ENCODE measurements around the gene ROBO1. TPM values are rescaled to one million over a fixed set of nuclear protein-coding genes. Genes with fewer than 3 reads are reported as not detected.

Gene ROBO1
- total and polyA plus RNA-seq, 2 of the 13 experiments (the other 11 are each of a cell fraction or from before 2014, with no cell fraction given) = 52.2 to 71.0 TPM

DNA sequence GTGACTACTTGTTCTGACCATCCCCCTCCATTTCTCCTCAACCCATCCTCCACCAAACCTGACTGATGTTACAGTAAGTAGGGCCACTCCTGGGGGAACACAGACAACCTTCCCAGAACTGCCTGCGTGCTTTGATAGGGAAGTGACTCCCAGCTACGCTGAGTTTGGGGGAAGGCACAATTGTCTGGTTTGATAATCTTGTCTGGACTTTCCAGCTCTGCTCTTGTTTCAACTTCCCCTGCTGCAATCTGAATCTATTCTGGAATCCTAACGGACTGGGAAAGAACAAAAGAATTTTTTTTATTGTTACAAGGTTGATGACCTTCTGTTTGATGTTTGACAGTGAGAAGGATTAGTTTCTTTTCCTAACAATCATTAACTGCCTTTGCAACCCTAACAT lies 895.6 kb downstream of the ROBO1 start (continued):
- TF ChIP-seq, protein P1, sequence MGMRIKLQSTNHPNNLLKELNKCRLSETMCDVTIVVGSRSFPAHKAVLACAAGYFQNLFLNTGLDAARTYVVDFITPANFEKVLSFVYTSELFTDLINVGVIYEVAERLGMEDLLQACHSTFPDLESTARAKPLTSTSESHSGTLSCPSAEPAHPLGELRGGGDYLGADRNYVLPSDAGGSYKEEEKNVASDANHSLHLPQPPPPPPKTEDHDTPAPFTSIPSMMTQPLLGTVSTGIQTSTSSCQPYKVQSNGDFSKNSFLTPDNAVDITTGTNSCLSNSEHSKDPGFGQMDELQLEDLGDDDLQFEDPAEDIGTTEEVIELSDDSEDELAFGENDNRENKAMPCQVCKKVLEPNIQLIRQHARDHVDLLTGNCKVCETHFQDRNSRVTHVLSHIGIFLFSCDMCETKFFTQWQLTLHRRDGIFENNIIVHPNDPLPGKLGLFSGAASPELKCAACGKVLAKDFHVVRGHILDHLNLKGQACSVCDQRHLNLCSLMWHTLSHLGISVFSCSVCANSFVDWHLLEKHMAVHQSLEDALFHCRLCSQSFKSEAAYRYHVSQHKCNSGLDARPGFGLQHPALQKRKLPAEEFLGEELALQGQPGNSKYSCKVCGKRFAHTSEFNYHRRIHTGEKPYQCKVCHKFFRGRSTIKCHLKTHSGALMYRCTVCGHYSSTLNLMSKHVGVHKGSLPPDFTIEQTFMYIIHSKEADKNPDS (CRISPR knock-in tag; IDR thresholded peaks at IDR 0.05) = no peak
- TF ChIP-seq, protein P2, sequence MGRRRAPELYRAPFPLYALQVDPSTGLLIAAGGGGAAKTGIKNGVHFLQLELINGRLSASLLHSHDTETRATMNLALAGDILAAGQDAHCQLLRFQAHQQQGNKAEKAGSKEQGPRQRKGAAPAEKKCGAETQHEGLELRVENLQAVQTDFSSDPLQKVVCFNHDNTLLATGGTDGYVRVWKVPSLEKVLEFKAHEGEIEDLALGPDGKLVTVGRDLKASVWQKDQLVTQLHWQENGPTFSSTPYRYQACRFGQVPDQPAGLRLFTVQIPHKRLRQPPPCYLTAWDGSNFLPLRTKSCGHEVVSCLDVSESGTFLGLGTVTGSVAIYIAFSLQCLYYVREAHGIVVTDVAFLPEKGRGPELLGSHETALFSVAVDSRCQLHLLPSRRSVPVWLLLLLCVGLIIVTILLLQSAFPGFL (CRISPR knock-in tag; IDR thresholded peaks at IDR 0.05) = no peak
- TF ChIP-seq ZNF550 (CRISPR knock-in tag; IDR thresholded peaks at IDR 0.05; ENCODE audit: borderline replicate concordance) = no peak
- no peak for TF ChIP-seq ADNP (CRISPR knock-in tag; IDR thresholded peaks at IDR 0.05)
- TF ChIP-seq NR2F2 (IDR thresholded peaks at IDR 0.05; ENCODE audit: borderline replicate concordance, low read depth) = peak; percentile 86
- no peak for TF ChIP-seq FOXM1 (CRISPR knock-in tag; IDR thresholded peaks at IDR 0.05)
- TF ChIP-seq, protein P3, sequence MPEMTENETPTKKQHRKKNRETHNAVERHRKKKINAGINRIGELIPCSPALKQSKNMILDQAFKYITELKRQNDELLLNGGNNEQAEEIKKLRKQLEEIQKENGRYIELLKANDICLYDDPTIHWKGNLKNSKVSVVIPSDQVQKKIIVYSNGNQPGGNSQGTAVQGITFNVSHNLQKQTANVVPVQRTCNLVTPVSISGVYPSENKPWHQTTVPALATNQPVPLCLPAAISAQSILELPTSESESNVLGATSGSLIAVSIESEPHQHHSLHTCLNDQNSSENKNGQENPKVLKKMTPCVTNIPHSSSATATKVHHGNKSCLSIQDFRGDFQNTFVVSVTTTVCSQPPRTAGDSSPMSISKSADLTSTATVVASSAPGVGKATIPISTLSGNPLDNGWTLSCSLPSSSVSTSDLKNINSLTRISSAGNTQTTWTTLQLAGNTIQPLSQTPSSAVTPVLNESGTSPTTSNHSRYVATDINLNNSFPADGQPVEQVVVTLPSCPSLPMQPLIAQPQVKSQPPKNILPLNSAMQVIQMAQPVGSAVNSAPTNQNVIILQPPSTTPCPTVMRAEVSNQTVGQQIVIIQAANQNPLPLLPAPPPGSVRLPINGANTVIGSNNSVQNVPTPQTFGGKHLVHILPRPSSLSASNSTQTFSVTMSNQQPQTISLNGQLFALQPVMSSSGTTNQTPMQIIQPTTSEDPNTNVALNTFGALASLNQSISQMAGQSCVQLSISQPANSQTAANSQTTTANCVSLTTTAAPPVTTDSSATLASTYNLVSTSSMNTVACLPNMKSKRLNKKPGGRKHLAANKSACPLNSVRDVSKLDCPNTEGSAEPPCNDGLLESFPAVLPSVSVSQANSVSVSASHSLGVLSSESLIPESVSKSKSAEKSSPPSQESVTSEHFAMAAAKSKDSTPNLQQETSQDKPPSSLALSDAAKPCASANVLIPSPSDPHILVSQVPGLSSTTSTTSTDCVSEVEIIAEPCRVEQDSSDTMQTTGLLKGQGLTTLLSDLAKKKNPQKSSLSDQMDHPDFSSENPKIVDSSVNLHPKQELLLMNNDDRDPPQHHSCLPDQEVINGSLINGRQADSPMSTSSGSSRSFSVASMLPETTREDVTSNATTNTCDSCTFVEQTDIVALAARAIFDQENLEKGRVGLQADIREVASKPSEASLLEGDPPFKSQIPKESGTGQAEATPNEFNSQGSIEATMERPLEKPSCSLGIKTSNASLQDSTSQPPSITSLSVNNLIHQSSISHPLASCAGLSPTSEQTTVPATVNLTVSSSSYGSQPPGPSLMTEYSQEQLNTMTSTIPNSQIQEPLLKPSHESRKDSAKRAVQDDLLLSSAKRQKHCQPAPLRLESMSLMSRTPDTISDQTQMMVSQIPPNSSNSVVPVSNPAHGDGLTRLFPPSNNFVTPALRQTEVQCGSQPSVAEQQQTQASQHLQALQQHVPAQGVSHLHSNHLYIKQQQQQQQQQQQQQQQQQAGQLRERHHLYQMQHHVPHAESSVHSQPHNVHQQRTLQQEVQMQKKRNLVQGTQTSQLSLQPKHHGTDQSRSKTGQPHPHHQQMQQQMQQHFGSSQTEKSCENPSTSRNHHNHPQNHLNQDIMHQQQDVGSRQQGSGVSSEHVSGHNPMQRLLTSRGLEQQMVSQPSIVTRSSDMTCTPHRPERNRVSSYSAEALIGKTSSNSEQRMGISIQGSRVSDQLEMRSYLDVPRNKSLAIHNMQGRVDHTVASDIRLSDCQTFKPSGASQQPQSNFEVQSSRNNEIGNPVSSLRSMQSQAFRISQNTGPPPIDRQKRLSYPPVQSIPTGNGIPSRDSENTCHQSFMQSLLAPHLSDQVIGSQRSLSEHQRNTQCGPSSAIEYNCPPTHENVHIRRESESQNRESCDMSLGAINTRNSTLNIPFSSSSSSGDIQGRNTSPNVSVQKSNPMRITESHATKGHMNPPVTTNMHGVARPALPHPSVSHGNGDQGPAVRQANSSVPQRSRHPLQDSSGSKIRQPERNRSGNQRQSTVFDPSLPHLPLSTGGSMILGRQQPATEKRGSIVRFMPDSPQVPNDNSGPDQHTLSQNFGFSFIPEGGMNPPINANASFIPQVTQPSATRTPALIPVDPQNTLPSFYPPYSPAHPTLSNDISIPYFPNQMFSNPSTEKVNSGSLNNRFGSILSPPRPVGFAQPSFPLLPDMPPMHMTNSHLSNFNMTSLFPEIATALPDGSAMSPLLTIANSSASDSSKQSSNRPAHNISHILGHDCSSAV (CRISPR knock-in tag; IDR thresholded peaks at IDR 0.05; ENCODE audit: borderline replicate concordance) = no peak
- TF ChIP-seq ZNF260 (CRISPR knock-in tag; IDR thresholded peaks at IDR 0.05; ENCODE audit: borderline replicate concordance, low read depth) = no peak
- no peak for TF ChIP-seq TBP (CRISPR knock-in tag; IDR thresholded peaks at IDR 0.05)
- TF ChIP-seq SP4 (CRISPR knock-in tag; IDR thresholded peaks at IDR 0.05) = no peak
- TF ChIP-seq, protein P4, sequence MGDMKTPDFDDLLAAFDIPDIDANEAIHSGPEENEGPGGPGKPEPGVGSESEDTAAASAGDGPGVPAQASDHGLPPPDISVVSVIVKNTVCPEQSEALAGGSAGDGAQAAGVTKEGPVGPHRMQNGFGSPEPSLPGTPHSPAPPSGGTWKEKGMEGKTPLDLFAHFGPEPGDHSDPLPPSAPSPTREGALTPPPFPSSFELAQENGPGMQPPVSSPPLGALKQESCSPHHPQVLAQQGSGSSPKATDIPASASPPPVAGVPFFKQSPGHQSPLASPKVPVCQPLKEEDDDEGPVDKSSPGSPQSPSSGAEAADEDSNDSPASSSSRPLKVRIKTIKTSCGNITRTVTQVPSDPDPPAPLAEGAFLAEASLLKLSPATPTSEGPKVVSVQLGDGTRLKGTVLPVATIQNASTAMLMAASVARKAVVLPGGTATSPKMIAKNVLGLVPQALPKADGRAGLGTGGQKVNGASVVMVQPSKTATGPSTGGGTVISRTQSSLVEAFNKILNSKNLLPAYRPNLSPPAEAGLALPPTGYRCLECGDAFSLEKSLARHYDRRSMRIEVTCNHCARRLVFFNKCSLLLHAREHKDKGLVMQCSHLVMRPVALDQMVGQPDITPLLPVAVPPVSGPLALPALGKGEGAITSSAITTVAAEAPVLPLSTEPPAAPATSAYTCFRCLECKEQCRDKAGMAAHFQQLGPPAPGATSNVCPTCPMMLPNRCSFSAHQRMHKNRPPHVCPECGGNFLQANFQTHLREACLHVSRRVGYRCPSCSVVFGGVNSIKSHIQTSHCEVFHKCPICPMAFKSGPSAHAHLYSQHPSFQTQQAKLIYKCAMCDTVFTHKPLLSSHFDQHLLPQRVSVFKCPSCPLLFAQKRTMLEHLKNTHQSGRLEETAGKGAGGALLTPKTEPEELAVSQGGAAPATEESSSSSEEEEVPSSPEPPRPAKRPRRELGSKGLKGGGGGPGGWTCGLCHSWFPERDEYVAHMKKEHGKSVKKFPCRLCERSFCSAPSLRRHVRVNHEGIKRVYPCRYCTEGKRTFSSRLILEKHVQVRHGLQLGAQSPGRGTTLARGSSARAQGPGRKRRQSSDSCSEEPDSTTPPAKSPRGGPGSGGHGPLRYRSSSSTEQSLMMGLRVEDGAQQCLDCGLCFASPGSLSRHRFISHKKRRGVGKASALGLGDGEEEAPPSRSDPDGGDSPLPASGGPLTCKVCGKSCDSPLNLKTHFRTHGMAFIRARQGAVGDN (CRISPR knock-in tag; IDR thresholded peaks at IDR 0.05) = no peak
- TF ChIP-seq IKZF4 (CRISPR knock-in tag; IDR thresholded peaks at IDR 0.05; ENCODE audit: borderline replicate concordance, low read depth, not compliant biosample characterization) = no peak
- TF ChIP-seq ZFP1 (CRISPR knock-in tag; IDR thresholded peaks at IDR 0.05) = no peak
